PC-9 (cell line): ENCODE data around the gene NDP. TPM values are rescaled to one million over a fixed set of nuclear protein-coding genes. Genes with fewer than 3 reads are reported as not detected.
"Not testable (repeated sequence)": the region's sequence is repeated elsewhere in the genome, so short reads cannot be mapped to it uniquely, and the experiment has no call there.

ENCODE experiments used
- BruUV-seq: library from RNA; stranded (reverse); fragments of 400-500 nt; replicated peaks from 2 replicates; lab custom pipeline; 2021; lab: Mats Ljungman, UMichigan
- CTCF ChIA-PET: fragments of 300-600 bp; sonication (Branson Sonifier 250); formaldehyde crosslinking; loops from one replicate; lab custom pipeline; 2022; ENCODE audit warnings: antibody characterized with exemption; lab: Charles Lee
- POLR2A ChIA-PET: fragments of 300-600 bp; sonication (Branson Sonifier 250); formaldehyde crosslinking; loops from one replicate; lab custom pipeline; 2022; ENCODE audit warnings: antibody characterized with exemption; ENCODE audit not compliant: unreplicated experiment; lab: Charles Lee
- DNase-seq, 2 experiments: peaks; one replicate each; pipeline versions ENCODE4 v3.0.0 to v3.0.0-alpha.2; 2015 to 2022; ENCODE audit warnings: mixed read lengths in 1 of 2
- H2AFZ ChIP-seq: fragments of 200-600 bp; sonication (generic); 2 replicates; pipeline ENCODE4 v1.8.1; 2017; ENCODE audit warnings: antibody characterized with exemption
- H3F3A ChIP-seq: fragments of 200-600 bp; sonication (generic); 2 replicates; pipeline ENCODE4 v1.8.1; 2017; ENCODE audit warnings: antibody characterized with exemption, mild to moderate bottlenecking, low read depth; ENCODE audit not compliant: insufficient read depth
- H3K27ac ChIP-seq: fragments of 200-600 bp; sonication (generic); 2 replicates; pipeline ENCODE4 v1.6.1; 2016; ENCODE audit warnings: mixed run types
- H3K27me3 ChIP-seq: fragments of 200-600 bp; sonication (generic); 2 replicates; pipeline ENCODE4 v1.6.1; 2016; ENCODE audit warnings: low read depth, mixed run types; ENCODE audit not compliant: insufficient read depth
- H3K36me3 ChIP-seq: fragments of 200-600 bp; sonication (generic); 2 replicates; pipeline ENCODE4 v1.6.1; 2016; ENCODE audit warnings: low read depth, mixed run types
- H3K4me1 ChIP-seq: fragments of 200-600 bp; sonication (generic); replicated peaks from 2 replicates; pipeline ENCODE4 v1.6.1; 2016; ENCODE audit warnings: mixed run types; ENCODE audit not compliant: insufficient read depth
- H3K4me2 ChIP-seq: fragments of 200-600 bp; sonication (generic); 2 replicates; pipeline ENCODE4 v1.6.1; 2017; ENCODE audit warnings: mixed run types
- H3K4me3 ChIP-seq: fragments of 200-600 bp; sonication (generic); 2 replicates; pipeline ENCODE4 v1.6.1; 2016; ENCODE audit warnings: mixed run types
- H3K79me2 ChIP-seq: fragments of 200-600 bp; sonication (generic); 2 replicates; pipeline ENCODE4 v1.6.1; 2017; ENCODE audit warnings: low read depth, mixed run types
- H3K9me2 ChIP-seq: fragments of 200-600 bp; sonication (generic); 2 replicates; pipeline ENCODE4 v1.8.1; 2017; ENCODE audit warnings: mild to moderate bottlenecking; ENCODE audit not compliant: insufficient read depth
- H3K9me3 ChIP-seq: fragments of 200-600 bp; sonication (generic); 2 replicates; pipeline ENCODE4 v1.8.1; 2016; ENCODE audit warnings: low read depth; ENCODE audit not compliant: insufficient read depth
- H4K20me1 ChIP-seq: fragments of 200-600 bp; sonication (generic); 2 replicates; pipeline ENCODE4 v1.8.1; 2017; ENCODE audit not compliant: insufficient read depth
- CTCF ChIP-seq: fragments of 200-600 bp; sonication (generic); conservative IDR thresholded peaks from 2 replicates; pipeline ENCODE4 v1.6.1; 2017; ENCODE audit warnings: mixed run types, antibody characterized with exemption, mild to moderate bottlenecking, moderate library complexity
- EZH2 ChIP-seq: fragments of 200-600 bp; sonication (generic); IDR thresholded peaks from 2 replicates; pipeline ENCODE4 v1.8.0; 2017; ENCODE audit warnings: antibody characterized with exemption, low read depth
- intact Hi-C: fragments of 100-400 bp; cut with micrococcal nuclease; formaldehyde crosslinking; loops from one replicate; pipeline ENCODE4 v1.10.0; 2022; ENCODE audit not compliant: unreplicated experiment
- total RNA-seq: library from RNA; stranded (reverse); gene quantifications from 2 replicates; pipeline ENCODE4 v1.2.3, GENCODE V29; 2021

Gene NDP
- total RNA-seq, 1 experiment from 2014 or later = not detected

GRCh38 chrX:43939187-43939926, 33.8 kb downstream of the NDP start:
- Histone ChIP-seq H3K4me3 (no peak overlapping the region), H4K20me1 (no peaks in the 10 kb centered on the region), H3K79me2 (no peaks in the 10 kb centered on the region), H3F3A (no peaks in the 10 kb centered on the region), H3K9me3 (no peaks in the 10 kb centered on the region), H3K4me2 (no peak overlapping the region), H3K36me3 (no peaks in the 10 kb centered on the region), H2AFZ (no peak overlapping the region), H3K9me2 (no peaks in the 10 kb centered on the region), H3K27me3 (no peaks in the 10 kb centered on the region), H3K27ac (no peak overlapping the region), H3K4me1 (no peaks in the 10 kb centered on the region)
- POLR2A ChIA-PET = no interaction called here
- no peak for DNase-seq
- CTCF ChIA-PET = interaction anchor here (0.6 kb wide), 1 partner anchor 11 kb away, joined by 3 read pairs; no protein-coding TSS in a partner anchor
- intact Hi-C loops = loop anchor here (10.0 kb wide), 1 partner anchor 385 kb away; no protein-coding TSS in a partner anchor
- BruUV-seq = no TSS peak
- no peak for TF ChIP-seq EZH2
- no peak for TF ChIP-seq CTCF

DNA sequence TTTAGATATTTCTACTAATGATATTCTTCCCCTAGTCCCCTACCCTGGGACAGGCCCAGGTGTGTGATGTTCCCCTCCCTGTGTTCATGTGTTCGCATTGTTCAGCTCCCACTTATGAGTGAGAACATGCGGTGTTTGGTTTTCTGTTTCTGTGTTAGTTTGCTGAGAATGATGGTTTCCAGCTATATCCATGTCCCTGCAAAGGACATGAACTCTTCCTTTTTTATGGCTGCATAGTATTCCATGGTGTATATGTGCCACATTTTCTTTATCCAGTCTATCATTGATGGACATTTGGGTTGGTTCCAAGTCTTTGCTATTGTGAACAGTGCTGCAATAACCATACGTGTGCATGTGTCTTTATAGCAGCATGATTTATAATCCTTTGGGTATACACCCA, 51.2 kb downstream of the NDP start:
- H3K27ac ChIP-seq, H4K20me1 ChIP-seq, H3K9me2 ChIP-seq, intact Hi-C loops, H3K4me2 ChIP-seq, DNase-seq, BruUV-seq, H3K79me2 ChIP-seq, POLR2A ChIA-PET, H3K36me3 ChIP-seq, CTCF ChIA-PET, H3F3A ChIP-seq, H3K27me3 ChIP-seq, H3K4me1 ChIP-seq, H3K9me3 ChIP-seq, H3K4me3 ChIP-seq, H2AFZ ChIP-seq: not testable (repeated sequence)

DNA sequence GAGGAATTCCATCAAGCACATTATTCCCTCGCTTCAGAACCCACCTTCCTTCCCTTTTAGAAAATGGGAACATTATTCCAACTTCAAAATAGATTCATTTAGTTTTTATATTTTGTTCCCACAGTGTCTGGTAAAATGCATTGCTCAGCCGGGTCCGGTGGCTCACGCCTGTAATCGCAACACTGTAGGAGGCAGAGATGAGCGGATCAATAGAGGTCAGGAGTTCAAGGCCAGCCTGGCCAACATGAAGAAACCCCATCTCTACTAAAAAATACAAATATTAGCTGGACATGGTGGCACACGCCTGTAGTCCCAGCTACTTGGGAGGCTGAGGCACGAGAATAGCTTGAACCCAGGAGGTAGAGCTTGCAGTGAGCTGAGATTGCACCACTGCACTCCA, 62.4 kb downstream of the NDP start:
- DNase-seq, H3K4me1 ChIP-seq, intact Hi-C loops, H3K36me3 ChIP-seq, H2AFZ ChIP-seq, H3K9me2 ChIP-seq, CTCF ChIA-PET, H3F3A ChIP-seq, POLR2A ChIA-PET, H4K20me1 ChIP-seq, H3K27ac ChIP-seq, H3K79me2 ChIP-seq, BruUV-seq, H3K4me2 ChIP-seq, H3K27me3 ChIP-seq, H3K4me3 ChIP-seq, H3K9me3 ChIP-seq: not testable (repeated sequence)

DNA sequence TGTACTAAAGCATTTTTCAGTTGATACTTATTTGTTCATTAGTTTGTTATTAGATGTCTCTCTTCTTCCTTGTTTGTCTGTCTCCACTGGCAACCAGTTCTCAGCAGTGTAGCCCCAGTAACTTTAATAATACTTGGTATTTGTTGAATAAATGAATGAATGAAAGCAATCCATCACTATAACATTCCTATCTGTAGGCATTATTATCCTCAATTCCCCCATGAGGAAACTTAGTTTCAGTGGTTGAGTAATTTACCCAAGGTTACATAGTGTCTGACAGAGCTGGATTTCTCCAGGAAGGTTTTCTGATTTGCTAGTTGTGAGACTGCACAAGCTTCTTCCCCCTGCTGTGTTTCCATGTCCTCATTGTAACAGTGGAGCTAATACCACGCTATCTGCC, 63.2 kb downstream of the NDP start:
- Histone ChIP-seq H3K4me3 (no peak overlapping the region), H3K27me3 (no peaks in the 10 kb centered on the region), H3K9me3 (no peaks in the 10 kb centered on the region), H3K36me3 (no peaks in the 10 kb centered on the region), H2AFZ (no peak overlapping the region), H3F3A (no peaks in the 10 kb centered on the region), H3K4me1 (no peaks in the 10 kb centered on the region), H3K79me2 (no peaks in the 10 kb centered on the region), H3K4me2 (no peak overlapping the region), H3K9me2 (no peaks in the 10 kb centered on the region), H3K27ac (no peak overlapping the region), H4K20me1 (no peaks in the 10 kb centered on the region)
- ChIA-PET POLR2A (no interaction called here), CTCF (no interaction called here)
- no peak for DNase-seq
- no peak for TF ChIP-seq EZH2
- no peak for TF ChIP-seq CTCF
- intact Hi-C loops = no loop called here
- BruUV-seq = no TSS peak
